Transverse colon (tissue), 3 donors: ENCODE data around the gene RSL1D1.

Source experiments
- CTCF ChIP-seq, 5 experiments: fragments of 200-600 bp in 3 of 5; fragments of 450-650 bp in 2 of 5; sonication (generic) in 3 of 5; IDR thresholded peaks; 1 replicate in 2 of 5; 2 replicates in 3 of 5; pipeline ENCODE4 v1.5.1; 2016 to 2017; ENCODE audit warnings: antibody characterized with exemption in 5 of 5, inconsistent platforms in 3 of 5, mild to moderate bottlenecking in 2 of 5, moderate library complexity in 1 of 5
- POLR2A ChIP-seq: fragments of 450-650 bp; IDR thresholded peaks from one replicate; pipeline ENCODE4 v1.6.1; 2016; ENCODE audit warnings: antibody characterized with exemption, mild to moderate bottlenecking, moderate library complexity

GRCh38 chr16:11797166-11797956 is 54.0 kb downstream of the RSL1D1 start, which contains the start of gene ZC3H7A:
- TF ChIP-seq POLR2A: peak; percentile 98
- TF ChIP-seq CTCF (IDR thresholded peaks at IDR 0.05): peak; percentile 33 to 84 (median 66)
